DMS114 treated with DMSO at 0.1 percent for 48 hours (cell line): ENCODE measurements around the gene CADM1.
"Not testable (repeated sequence)": the region's sequence is repeated elsewhere in the genome, so short reads cannot be mapped to it uniquely, and the experiment has no call there.

Experiments
- DNase-seq: peaks from one replicate; lab custom pipeline; 2025; ENCODE audit not compliant: unreplicated experiment; lab: John Stamatoyannopoulos, UW

Gene CADM1

GRCh38 chr11:115481528-115481927 lies 22.7 kb downstream of the CADM1 start:
- DNase-seq = no peak

GRCh38 chr11:115480611-115481010 lies 23.6 kb downstream of the CADM1 start:
- DNase-seq = no peak

- no peak for DNase-seq
These were observed 26.8 kb downstream of the CADM1 start for GRCh38 chr11:115477410-115477809.

- no peak for DNase-seq
These were observed 27.5 kb downstream of the CADM1 start for GRCh38 chr11:115476463-115477286.

- no peak for DNase-seq
These were observed 28.7 kb downstream of the CADM1 start for GRCh38 chr11:115475564-115475963.

- DNase-seq = not testable (repeated sequence)
These were observed 29.9 kb downstream of the CADM1 start for GRCh38 chr11:115474306-115474705.

GRCh38 chr11:115473167-115473566 lies 31.0 kb downstream of the CADM1 start:
- no peak for DNase-seq

- DNase-seq = no peak
These were observed 32.8 kb downstream of the CADM1 start for GRCh38 chr11:115471367-115471766.

GRCh38 chr11:115470928-115471327 lies 33.3 kb downstream of the CADM1 start:
- DNase-seq = no peak

- no peak for DNase-seq
These were observed 34.9 kb downstream of the CADM1 start for GRCh38 chr11:115469361-115469760.

- no peak for DNase-seq
These were observed 38.1 kb downstream of the CADM1 start for GRCh38 chr11:115466122-115466521.

- no peak for DNase-seq
These were observed 39.9 kb downstream of the CADM1 start for GRCh38 chr11:115464269-115464668.

- DNase-seq = no peak
These were observed 40.6 kb downstream of the CADM1 start for GRCh38 chr11:115463606-115464005.

GRCh38 chr11:115462757-115463156 lies 41.5 kb downstream of the CADM1 start:
- DNase-seq = no peak

GRCh38 chr11:115462004-115462541 lies 42.1 kb downstream of the CADM1 start:
- no peak for DNase-seq

GRCh38 chr11:115460512-115460911 lies 43.7 kb downstream of the CADM1 start:
- DNase-seq = no peak

- DNase-seq = no peak
These were observed 44.7 kb downstream of the CADM1 start for GRCh38 chr11:115459563-115459962.

- DNase-seq = no peak
These were observed 45.3 kb downstream of the CADM1 start for GRCh38 chr11:115458877-115459276.

GRCh38 chr11:115456019-115456418 lies 48.2 kb downstream of the CADM1 start:
- no peak for DNase-seq

GRCh38 chr11:115455613-115456012 lies 48.6 kb downstream of the CADM1 start:
- DNase-seq = no peak

GRCh38 chr11:115454525-115454924 lies 49.7 kb downstream of the CADM1 start:
- no peak for DNase-seq

GRCh38 chr11:115453693-115454490 lies 50.3 kb downstream of the CADM1 start:
- no peak for DNase-seq
